Subcutaneous abdominal adipose tissue (tissue), 5 donors: ENCODE data around the gene DDX49.

Experiments
- H3K27ac ChIP-seq: one replicate; pipeline ENCODE4 v1.7.0; 2013; ENCODE audit warnings: low read depth, mild to moderate bottlenecking, inconsistent platforms, low read length, moderate library complexity
- H3K27me3 ChIP-seq, 5 donors: one replicate each; pipeline ENCODE4 v1.7.0; 2013; ENCODE audit warnings: low read length in 5 of 5, inconsistent platforms in 1 of 5; ENCODE audit not compliant: control insufficient read depth in 5 of 5, insufficient read depth in 4 of 5
- H3K36me3 ChIP-seq, 5 donors: one replicate each; pipeline ENCODE4 v1.7.0; 2013; ENCODE audit warnings: low read length in 5 of 5; ENCODE audit not compliant: control insufficient read depth in 5 of 5, insufficient read depth in 5 of 5
- H3K4me1 ChIP-seq, 5 donors: one replicate each; pipeline ENCODE4 v1.7.0; 2013; ENCODE audit warnings: low read length in 5 of 5, mild to moderate bottlenecking in 3 of 5, moderate library complexity in 1 of 5; ENCODE audit not compliant: control insufficient read depth in 5 of 5, insufficient read depth in 5 of 5
- H3K4me3 ChIP-seq, 5 donors: one replicate each; pipeline ENCODE4 v1.7.0; 2013; ENCODE audit warnings: low read length in 5 of 5, low read depth in 1 of 5
- H3K9ac ChIP-seq, 5 donors: one replicate each; pipeline ENCODE4 v1.7.0; 2013; ENCODE audit warnings: low read length in 5 of 5, mild to moderate bottlenecking in 4 of 5, moderate library complexity in 3 of 5
- H3K9me3 ChIP-seq, 5 donors: one replicate each; pipeline ENCODE4 v1.7.0; 2013; ENCODE audit warnings: low read length in 5 of 5; ENCODE audit not compliant: control insufficient read depth in 5 of 5
- donor health status: healthy.
- donor health status: healthy.
- donor health status: healthy.
- donor health status: healthy.
- donor health status: healthy.

Gene DDX49

GRCh38 chr19:18919086-18919899, at the start of gene DDX49, which contains the start of gene COPE:
DDX49 (plus strand) TSS chr19:18919715; CDS start chr19:18919742, 27 bp downstream.
COPE (minus strand) TSS chr19:18919387; CDS start chr19:18919348, 39 bp downstream.
- H3K36me3 ChIP-seq: peaks cover 0 to 45% (median 36%) of the 10 kb centered on the region in 5 donors

GRCh38 chr19:18869781-18870530, 49.6 kb upstream of the DDX49 start:
- H3K9ac ChIP-seq: no peak overlapping the region
- peaks cover 0 to 30% (median 29%) of the 10 kb centered on the region in 5 donors for H3K36me3 ChIP-seq
- H3K4me3 ChIP-seq: no peak overlapping the region
- H3K9me3 ChIP-seq: no peaks in the 10 kb centered on the region
- peaks cover 0 to 7% (median 0%) of the 10 kb centered on the region in 5 donors for H3K27me3 ChIP-seq
- peaks cover 0 to 23% (median 9%) of the 10 kb centered on the region in 5 donors for H3K4me1 ChIP-seq
- H3K27ac ChIP-seq: no peak overlapping the region

More at GRCh38 chr19:18919086-18919899, at the start of gene DDX49, which contains the start of gene COPE:
- Histone ChIP-seq H3K9me3 (no peaks in the 10 kb centered on the region), H3K4me3 (peak within 1 kb of the TSS; percentile 95 to 99 (median 97)), H3K27me3 (peaks cover 0 to 4% (median 0%) of the 10 kb centered on the region in 5 donors), H3K27ac (peak within 1 kb of the TSS; percentile 98), H3K4me1 (peaks cover 10 to 29% (median 24%) of the 10 kb centered on the region in 5 donors), H3K9ac (peak within 1 kb of the TSS; percentile 79 to 99 (median 96))

DNA sequence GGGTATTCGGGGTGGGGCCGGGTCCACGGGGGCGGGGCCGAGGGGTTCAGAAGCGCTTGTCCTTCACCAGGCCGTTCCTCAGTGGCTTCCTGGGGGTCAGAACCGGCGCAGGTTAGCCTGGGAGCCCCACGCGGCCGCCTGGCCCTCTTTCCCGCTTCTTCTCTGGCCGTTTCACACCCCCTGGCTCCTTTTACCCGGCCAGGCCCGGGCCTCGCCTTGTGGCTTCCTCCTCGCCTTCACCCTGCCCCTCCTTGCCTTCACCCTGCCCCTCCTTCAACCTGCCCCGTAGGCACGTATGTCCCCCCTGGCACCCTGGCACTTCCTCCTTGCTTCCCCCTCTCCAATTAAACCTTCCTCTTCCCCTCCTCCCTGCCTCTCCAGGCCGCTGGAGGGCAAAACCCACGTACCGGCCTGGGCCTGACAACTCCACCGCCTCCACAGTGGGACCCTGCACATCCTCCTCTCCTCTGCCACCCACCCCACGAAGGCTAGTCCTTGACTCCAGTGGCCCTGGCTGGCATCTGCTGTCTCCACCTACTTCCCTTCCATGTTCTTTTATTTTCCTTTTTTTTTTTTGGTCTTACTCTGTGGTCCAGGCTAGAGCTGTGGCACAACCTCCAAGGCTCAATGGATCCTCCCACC, 48.9 kb upstream of the DDX49 start:
- Histone ChIP-seq H3K27ac (no peak overlapping the region), H3K4me3 (no peak overlapping the region), H3K9me3 (no peaks in the 10 kb centered on the region), H3K4me1 (peaks cover 0 to 23% (median 9%) of the 10 kb centered on the region in 5 donors), H3K9ac (no peak overlapping the region), H3K36me3 (peaks cover 0 to 23% (median 22%) of the 10 kb centered on the region in 5 donors), H3K27me3 (peaks cover 0 to 7% (median 0%) of the 10 kb centered on the region in 5 donors)

DNA sequence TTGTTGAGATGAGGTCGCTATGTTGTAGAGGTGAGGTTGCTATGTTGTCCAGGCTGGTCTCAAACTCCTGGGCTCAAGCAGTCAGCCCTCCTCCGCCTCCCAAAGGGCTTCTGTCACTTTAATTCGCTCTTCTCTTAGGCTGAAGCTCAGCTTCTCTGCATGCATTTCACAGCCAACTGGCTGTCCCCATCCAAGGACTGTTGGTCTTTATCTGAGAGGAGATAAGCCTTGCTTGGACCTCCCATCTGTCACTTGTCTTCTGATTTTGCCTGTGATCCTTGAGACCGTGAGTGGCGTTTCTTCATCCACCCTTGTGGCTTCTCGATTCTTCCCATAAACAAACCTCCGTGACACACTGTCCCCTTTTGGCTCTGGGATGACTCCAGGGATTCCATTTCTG, 48.0 kb upstream of the DDX49 start:
- Histone ChIP-seq H3K4me1 (peaks cover 0 to 18% (median 9%) of the 10 kb centered on the region in 5 donors), H3K36me3 (peaks cover 0 to 15% (median 14%) of the 10 kb centered on the region in 5 donors), H3K27ac (no peak overlapping the region), H3K9ac (no peak overlapping the region), H3K9me3 (no peaks in the 10 kb centered on the region), H3K4me3 (no peak overlapping the region), H3K27me3 (peaks cover 0 to 7% (median 0%) of the 10 kb centered on the region in 5 donors)

GRCh38 chr19:18875726-18876125, 43.8 kb upstream of the DDX49 start:
- H3K36me3 ChIP-seq: no peaks in the 10 kb centered on the region
- peaks cover 0 to 6% (median 0%) of the 10 kb centered on the region in 5 donors for H3K9me3 ChIP-seq
- H3K9ac ChIP-seq: no peak overlapping the region
- H3K27me3 ChIP-seq: peaks cover 0 to 1% (median 0%) of the 10 kb centered on the region in 5 donors
- H3K4me1 ChIP-seq: peaks cover 0 to 2% (median 0%) of the 10 kb centered on the region in 5 donors
- H3K27ac ChIP-seq: no peak overlapping the region
- no peak overlapping the region for H3K4me3 ChIP-seq

DNA sequence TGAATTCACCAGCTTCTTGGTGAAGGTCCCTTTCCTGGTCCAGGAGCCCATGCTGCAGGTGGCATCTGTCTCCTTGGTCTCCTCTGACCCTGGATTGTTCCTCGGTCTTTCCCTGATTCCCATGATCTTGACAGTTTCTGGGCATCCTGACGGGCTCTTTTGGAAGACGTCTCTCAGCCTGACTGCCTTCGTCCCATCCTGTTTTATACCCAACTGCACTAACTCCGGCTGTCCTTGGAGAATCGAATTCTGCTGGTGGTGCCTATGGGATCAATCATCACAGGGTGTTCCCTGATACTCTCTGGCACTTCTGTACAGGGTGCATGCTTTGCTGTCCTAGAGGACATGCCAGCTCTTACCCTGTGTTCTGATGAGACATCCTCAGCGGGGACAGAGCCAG, 42.6 kb upstream of the DDX49 start:
- H3K4me3 ChIP-seq: no peak overlapping the region
- no peaks in the 10 kb centered on the region for H3K4me1 ChIP-seq
- H3K27ac ChIP-seq: no peak overlapping the region
- H3K9ac ChIP-seq: no peak overlapping the region
- no peaks in the 10 kb centered on the region for H3K27me3 ChIP-seq
- H3K36me3 ChIP-seq: no peaks in the 10 kb centered on the region
- H3K9me3 ChIP-seq: peaks cover 0 to 6% (median 0%) of the 10 kb centered on the region in 5 donors

DNA sequence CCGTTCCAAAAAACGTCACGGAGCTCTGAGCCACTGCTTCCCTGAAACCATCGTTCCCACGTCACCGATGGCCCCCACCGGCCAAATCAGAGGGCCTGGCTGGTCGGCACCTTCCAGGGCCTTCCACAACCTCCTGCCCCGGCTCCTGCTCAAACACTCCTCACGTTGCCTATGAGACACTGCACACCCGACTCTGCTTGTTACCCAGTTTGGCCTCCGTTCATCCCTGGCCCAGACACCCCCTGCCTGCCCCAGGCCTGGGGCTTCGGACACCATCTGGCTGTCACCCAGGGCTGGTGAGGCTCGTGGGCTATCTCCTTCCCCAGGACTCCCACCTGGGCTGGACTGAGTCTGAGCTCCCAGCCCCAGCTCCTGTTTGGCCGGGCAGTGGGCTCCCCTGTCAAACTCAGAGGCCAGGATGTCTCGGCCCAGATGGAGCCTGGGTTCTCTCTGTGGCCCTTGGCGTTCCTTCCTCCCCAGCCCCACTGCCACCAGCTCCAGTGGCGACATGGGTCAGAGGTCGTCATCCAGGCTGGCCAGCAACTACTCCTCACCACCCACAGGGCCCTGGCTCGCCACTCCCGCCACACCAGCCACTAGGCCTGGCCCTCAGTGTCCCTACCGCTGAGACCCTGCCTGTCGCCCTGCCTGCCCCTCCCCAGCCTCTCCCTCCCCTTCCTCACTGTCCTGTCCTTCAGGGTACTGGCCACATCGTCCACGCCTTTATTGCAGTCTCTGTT, 41.3 kb upstream of the DDX49 start:
- no peak overlapping the region for H3K27ac ChIP-seq
- H3K36me3 ChIP-seq: no peaks in the 10 kb centered on the region
- H3K9ac ChIP-seq: no peak overlapping the region
- no peak overlapping the region for H3K4me3 ChIP-seq
- no peaks in the 10 kb centered on the region for H3K27me3 ChIP-seq
- no peaks in the 10 kb centered on the region for H3K4me1 ChIP-seq
- H3K9me3 ChIP-seq: peaks cover 0 to 6% (median 0%) of the 10 kb centered on the region in 5 donors

DNA sequence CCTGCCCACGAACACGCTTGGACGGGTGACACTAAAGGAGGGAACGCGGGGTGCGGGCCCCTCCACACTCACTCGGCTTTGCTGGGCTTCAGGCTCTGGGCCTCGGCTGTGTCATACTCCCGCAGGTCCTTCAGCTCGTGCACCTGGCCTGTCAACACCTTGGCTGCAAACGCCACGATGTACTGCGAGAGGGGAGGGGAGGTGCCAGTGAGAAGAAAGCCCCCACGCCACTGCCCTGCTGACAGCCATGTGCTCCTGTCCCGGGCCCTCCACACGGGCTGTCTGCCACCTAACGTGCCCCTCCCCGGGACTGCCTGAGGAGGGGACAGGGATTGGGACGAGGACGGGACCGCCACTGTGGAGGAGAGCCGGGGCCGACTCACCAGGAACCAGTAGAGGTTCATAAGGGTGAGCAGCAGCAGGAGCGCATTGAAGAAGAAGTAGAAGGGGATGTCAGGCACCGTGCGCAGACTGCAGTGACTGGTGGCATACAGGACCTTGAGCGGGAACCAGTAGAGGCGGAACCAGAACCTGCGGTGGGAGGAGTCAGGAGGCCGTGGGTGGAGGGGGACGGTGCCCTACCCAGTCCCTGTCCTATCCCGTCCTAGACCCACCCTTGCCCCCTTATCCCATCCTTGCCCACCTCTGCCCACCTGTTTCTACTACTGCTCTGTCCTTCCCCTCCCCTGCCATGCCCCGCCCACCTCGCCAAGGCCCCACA, 40.5 kb upstream of the DDX49 start:
- H3K4me3 ChIP-seq: no peak overlapping the region
- H3K27me3 ChIP-seq: no peaks in the 10 kb centered on the region
- H3K4me1 ChIP-seq: no peaks in the 10 kb centered on the region
- H3K9ac ChIP-seq: no peak overlapping the region
- peaks cover 0 to 6% (median 0%) of the 10 kb centered on the region in 5 donors for H3K9me3 ChIP-seq
- no peaks in the 10 kb centered on the region for H3K36me3 ChIP-seq
- H3K27ac ChIP-seq: no peak overlapping the region
